GM13977 (cell line): Measurements from ENCODE around the gene TRIM29.

Experiments used
- DNase-seq: peaks from one replicate; pipeline ENCODE4 v3.0.0; 2012; ENCODE audit warnings: low spot score
- CTCF ChIP-seq: IDR thresholded peaks from 2 replicates; pipeline ENCODE4 v1.5.1; 2012; ENCODE audit warnings: mild to moderate bottlenecking, control low read depth; ENCODE audit not compliant: insufficient read depth; ENCODE audit errors: extremely low read depth, missing control alignments
- in situ Hi-C: fragments of 300-500 bp; cut with MboI; formaldehyde crosslinking; loops from one replicate; pipeline ENCODE4 v1.12.0; 2022; ENCODE audit warnings: low sequenced_read_pairs, low pct_unique_long_range_greater_than_20kb, mixed read lengths, inconsistent platforms; ENCODE audit not compliant: unreplicated experiment

The TRIM29 gene

GRCh38 chr11:120108154-120108784 is 29.6 kb downstream of the TRIM29 start:
- DNase-seq = peak; percentile 90
- TF ChIP-seq CTCF = peak; percentile 100
- in situ Hi-C loops = loop anchor here (10.0 kb wide), 1 partner anchor 433 kb away; no protein-coding TSS in a partner anchor

DNA sequence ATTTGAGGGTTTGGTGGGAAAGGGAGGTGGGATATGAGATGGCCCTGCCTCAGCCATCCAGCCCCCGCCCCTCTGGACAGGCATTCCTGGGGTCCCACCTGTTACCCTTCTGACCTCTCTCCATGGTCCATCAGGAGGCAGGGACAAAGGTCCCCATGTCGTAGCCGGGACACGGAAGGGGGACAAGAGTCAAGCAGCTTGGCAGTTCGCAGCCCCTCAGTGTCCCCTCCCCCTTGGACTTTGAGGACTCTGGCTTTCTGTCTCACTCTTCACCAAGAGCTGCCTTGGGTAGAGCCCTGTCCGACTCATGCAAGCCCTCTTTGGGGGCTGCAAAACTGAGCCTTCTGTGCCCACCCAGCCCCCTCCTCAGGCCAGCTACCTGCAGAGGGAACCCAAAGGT is 30.2 kb downstream of the TRIM29 start:
- in situ Hi-C loops = loop anchor here (10.0 kb wide), 1 partner anchor 433 kb away; no protein-coding TSS in a partner anchor
- no peak for DNase-seq
- no peak for TF ChIP-seq CTCF

DNA sequence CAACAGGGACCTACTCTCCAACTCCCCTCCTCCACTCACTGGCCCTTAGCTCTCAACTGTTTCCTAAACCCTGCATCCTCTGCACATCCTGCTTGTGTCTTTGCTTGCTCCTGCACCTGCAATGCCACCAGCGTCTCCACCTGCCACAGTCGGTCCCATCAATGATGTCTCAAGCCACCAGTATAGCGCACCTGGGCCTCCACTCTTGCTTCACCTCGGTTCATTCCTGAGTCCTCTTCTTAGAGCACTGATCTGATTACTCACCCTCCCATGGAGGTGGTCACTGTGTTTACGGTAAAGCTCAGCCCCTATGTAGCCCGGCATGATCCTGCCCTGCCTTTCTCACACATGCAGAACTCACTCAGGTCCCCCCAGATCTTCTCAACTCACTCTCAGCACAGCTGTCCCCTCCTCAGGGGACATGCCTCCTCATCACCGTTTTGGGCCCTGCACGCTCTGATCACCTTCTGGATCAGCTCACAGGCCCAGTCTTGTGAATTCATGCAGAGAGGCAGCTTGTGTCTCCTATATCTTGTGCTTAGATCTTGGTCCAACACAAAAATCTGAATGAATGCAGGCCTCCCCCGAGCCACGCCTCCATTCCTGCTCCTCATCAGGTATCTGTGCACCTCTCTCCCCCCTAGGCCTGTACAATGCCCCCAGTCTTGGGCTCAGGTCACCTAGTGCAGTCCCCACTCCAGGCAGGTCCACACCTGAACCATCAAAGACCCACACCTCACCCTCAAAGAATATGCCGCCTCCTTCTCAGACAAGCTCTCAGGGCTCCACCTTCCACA is 31.4 kb downstream of the TRIM29 start:
- DNase-seq = no peak
- no peak for TF ChIP-seq CTCF
- in situ Hi-C loops = loop anchor here (10.0 kb wide), 1 partner anchor 432 kb away; no protein-coding TSS in a partner anchor

- no peak for DNase-seq
- in situ Hi-C loops = loop anchor here (10.0 kb wide), 1 partner anchor 431 kb away; no protein-coding TSS in a partner anchor
- TF ChIP-seq CTCF = no peak
Measured at GRCh38 chr11:120105576-120105975, 32.3 kb downstream of the TRIM29 start.

DNA sequence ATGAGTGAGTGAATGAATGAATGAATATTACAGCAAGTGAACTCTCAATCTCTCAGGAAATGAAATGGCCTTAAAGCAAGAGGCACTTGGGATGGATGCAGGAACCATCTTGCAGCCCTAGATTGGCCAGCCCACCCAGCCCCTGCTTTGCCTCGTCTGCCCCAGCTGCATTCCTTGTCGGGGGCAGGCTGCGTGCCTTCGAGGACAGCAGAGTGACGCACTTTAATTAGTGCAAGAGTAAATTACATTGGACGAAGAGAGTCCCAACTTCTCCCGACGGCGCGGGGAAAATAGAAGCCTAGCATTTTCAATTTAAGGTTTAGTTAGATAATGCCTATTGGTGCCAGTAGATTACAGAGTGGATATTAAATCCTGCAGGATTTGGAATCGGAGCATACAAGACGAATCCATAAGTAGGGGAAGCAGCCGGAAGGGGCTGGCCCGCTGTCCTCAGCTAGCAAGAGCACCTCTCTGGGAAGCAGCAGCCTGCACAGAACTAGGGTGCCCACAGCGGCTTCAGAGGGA is 33.8 kb downstream of the TRIM29 start:
- in situ Hi-C loops = loop anchor here (10.0 kb wide), 1 partner anchor 429 kb away; no protein-coding TSS in a partner anchor
- no peak for TF ChIP-seq CTCF

DNA sequence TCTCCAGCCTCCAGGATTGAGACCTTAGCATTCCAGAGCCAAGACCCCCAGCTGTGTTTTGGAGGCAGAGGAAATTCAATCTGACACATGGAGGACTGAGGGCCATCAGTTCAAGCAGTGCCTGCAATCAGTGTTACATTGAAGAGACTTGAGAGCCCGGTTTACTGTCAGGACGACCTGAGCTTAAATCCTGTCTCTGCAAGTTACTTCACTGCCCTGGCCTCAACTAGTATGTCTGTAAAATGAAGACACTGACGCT is 35.1 kb downstream of the TRIM29 start:
- in situ Hi-C loops = loop anchor here (10.0 kb wide), 1 partner anchor 428 kb away; no protein-coding TSS in a partner anchor
- TF ChIP-seq CTCF = no peak
- no peak for DNase-seq

More for the DNA sequence above, 33.8 kb downstream of the TRIM29 start:
- DNase-seq = no peak
